HTR-8/SVneo (cell line): ENCODE data around the gene CPZ.

Experiments
- DNase-seq: peaks from one replicate; pipeline ENCODE4 v3.0.0; 2011; ENCODE audit warnings: low spot score, mixed read lengths; ENCODE audit not compliant: insufficient read length
- FAIRE-seq: peaks from 2 replicates; lab custom pipeline; 2011; peaks lifted over from hg19 to GRCh38; lab: Jason Lieb, UNC

The CPZ gene

GRCh38 chr4:8665406-8666360 lies 73.1 kb downstream of the CPZ start:
- no peak for FAIRE-seq
- DNase-seq = peak; percentile 21

GRCh38 chr4:8666581-8666980 lies 74.0 kb downstream of the CPZ start:
- FAIRE-seq (no peak), DNase-seq (no peak)
